ENCODE data around the gene PPP4C.

Gene PPP4C

DNA sequence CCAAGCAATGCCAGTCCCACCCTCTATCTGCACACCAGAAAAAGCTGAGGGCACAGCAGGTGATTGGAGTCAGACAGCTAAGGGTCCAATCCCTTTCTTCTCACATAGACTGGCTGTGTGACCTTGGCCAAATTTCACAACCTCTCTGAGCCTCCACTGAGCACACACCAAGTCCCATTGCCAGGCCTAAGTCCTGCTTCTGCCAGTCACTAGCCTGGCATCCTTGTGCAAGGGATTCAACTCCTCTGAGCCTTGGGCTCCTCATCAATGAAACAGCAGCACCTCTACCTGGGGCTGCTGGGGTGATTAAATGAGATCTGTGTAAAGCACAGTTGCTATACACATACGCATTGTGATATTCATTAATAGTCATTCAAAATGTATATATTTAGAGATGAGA is 29.2 kb upstream of the PPP4C start:
- TF ChIP-seq, protein P1, sequence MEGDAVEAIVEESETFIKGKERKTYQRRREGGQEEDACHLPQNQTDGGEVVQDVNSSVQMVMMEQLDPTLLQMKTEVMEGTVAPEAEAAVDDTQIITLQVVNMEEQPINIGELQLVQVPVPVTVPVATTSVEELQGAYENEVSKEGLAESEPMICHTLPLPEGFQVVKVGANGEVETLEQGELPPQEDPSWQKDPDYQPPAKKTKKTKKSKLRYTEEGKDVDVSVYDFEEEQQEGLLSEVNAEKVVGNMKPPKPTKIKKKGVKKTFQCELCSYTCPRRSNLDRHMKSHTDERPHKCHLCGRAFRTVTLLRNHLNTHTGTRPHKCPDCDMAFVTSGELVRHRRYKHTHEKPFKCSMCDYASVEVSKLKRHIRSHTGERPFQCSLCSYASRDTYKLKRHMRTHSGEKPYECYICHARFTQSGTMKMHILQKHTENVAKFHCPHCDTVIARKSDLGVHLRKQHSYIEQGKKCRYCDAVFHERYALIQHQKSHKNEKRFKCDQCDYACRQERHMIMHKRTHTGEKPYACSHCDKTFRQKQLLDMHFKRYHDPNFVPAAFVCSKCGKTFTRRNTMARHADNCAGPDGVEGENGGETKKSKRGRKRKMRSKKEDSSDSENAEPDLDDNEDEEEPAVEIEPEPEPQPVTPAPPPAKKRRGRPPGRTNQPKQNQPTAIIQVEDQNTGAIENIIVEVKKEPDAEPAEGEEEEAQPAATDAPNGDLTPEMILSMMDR (IDR thresholded peaks at IDR 0.05; ENCODE audit: low read depth, low read length, missing control alignments) = no peak
- no peak for DNase-seq (ENCODE audit: low read depth)
- no peak overlapping the region for H3K4me3 ChIP-seq (ENCODE audit: low read depth, low read length)

DNA sequence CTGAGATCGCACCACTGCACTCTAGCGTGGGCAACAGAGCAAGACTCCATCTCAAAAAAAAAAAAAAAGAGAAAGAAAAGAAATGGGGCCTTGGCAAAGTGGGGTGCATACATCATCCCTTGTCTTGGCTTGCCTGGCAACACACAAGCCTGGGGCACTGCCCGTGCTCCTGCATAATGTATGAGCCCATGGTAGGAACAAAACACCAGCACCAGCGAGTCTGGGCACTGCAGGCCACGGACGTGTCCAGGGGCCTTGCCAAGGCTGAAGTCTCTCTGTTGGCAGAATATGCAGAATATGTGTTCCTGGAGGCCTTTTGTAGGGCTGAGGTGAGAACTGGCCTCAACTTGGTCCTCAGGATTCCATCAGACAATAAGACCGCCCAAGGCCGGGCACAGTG is 25.9 kb upstream of the PPP4C start:
- TF ChIP-seq, protein P1 (IDR thresholded peaks at IDR 0.05; ENCODE audit: low read depth, low read length, missing control alignments) = no peak
- H3K4me3 ChIP-seq (ENCODE audit: low read depth, low read length) = no peak overlapping the region
- no peak for DNase-seq (ENCODE audit: low read depth)

DNA sequence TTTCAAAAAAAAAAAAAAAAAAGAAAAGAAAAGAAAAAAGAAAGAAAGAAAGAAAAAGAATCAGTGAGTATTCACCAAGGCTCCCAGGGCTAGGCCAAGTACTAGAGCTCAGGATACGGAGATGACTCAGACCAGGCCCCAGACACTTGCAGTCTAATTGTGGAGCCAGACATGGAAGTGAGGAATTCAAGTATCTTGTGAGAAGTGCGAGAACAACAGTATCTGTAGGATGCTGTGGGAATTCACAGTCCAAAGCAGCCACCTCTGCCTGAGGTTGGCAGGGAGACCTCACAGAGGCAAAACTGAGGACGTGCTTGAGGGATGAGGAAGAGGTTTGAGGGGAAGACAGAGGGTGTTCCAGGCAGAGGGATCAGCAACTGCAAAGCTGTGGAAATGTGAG is 24.3 kb upstream of the PPP4C start:
- no peak for DNase-seq (ENCODE audit: low read depth)
- TF ChIP-seq, protein P1 (IDR thresholded peaks at IDR 0.05; ENCODE audit: low read depth, low read length, missing control alignments) = no peak

DNA sequence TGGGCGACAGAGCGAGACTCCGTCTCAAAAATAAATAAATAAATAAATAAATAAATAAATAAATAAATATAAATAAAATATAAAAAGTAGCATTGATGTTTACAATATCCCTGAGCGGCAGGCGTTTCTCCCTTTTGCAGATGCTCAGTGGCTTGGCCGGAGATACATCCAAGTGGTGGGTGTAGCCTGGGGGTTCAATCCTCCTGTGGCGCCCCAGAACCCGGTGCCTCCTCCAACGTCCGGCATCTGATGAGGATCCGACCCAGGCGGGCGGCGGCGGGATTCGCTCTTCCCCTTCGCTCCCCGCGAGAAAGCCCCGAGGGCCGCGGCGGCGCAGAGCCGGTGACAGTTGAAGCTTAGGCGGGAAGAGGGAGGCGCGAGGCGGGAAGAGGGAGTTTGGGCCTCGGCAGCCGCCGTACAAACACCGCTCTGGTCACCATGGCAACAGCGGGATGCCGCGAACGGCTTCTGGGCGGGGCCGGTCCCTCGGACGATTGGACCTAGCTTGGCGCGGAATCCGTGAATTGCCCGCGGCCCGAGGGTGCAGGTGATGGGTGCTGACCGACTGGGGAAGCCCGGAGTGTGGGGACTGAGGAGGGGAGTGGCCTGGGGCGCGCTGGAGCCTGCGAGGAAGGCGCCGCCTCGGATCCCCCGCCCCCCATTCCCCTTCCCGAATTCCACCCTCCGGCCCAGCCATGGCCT is 23.0 kb upstream of the PPP4C start:
- H3K4me3 ChIP-seq (ENCODE audit: low read depth, low read length) = peak overlapping the region; percentile 74
- TF ChIP-seq, protein P1 (IDR thresholded peaks at IDR 0.05; ENCODE audit: low read depth, low read length, missing control alignments) = no peak
- DNase-seq (ENCODE audit: low read depth) = peak; percentile 75

More for the DNA sequence above, 24.3 kb upstream of the PPP4C start:
- H3K4me3 ChIP-seq (ENCODE audit: low read depth, low read length) = no peak overlapping the region

DNA sequence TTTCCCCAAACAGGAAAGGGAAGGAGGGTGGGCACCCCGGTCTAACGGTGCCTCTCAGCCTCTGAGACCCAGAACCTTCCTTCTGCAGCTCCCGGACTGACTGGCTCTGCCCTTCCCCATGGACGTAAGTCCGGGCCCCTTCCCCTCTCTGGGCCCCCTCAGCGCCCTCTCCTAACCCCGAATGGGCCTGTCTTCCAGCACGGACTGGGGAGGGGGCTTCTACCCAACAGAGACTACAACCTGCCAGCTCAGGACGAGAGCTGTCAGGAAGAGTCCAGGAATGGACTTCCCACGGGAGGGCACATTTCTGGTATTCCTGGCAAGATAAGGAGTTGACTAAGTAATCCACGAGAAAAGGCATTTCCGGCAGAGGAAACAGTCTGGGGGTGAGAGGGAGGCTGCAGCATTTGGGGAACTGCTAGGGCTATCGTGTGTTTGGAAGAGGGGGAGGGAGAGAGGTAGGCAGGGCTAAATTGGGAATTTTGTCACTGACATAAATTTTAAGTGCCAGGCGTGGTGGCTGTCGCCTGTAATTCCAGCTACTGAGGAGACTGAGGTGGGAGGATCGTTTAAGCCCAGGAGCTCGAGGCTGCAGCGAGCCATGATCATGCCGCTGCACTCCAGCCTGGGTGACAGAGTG is 22.3 kb upstream of the PPP4C start:
- TF ChIP-seq, protein P1 (IDR thresholded peaks at IDR 0.05; ENCODE audit: low read depth, low read length, missing control alignments) = no peak
- peak overlapping the region; percentile 74 for H3K4me3 ChIP-seq (ENCODE audit: low read depth, low read length)
- no peak for DNase-seq (ENCODE audit: low read depth)

DNA sequence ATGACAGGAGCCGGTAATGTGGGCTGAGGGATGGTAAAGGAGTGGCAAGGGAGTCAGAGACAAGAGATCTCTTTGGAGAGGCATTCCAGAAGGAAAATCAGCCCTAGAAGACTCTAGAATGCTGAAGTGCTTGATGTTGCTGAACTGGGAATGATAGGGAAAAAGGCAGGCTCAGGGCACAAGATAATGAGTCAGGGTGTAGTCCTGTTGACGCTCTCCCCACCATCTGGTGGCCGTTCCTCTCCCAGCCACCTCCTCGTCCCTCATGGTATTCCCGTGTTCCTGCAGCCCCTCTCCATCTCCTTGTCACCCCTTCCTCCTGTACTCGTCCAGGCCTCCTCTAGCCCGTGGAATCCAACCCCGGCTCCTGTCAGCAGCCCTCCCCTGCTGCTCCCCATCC is 21.3 kb upstream of the PPP4C start:
- TF ChIP-seq, protein P1 (IDR thresholded peaks at IDR 0.05; ENCODE audit: low read depth, low read length, missing control alignments) = no peak
- no peak for DNase-seq (ENCODE audit: low read depth)
- no peak overlapping the region for H3K4me3 ChIP-seq (ENCODE audit: low read depth, low read length)
